Keratinocyte (primary cell): ENCODE data around the gene MAN1C1.

Source experiments
- CTCF ChIP-seq, 3 experiments: IDR thresholded peaks in 1 of 3; conservative IDR thresholded peaks in 1 of 3; optimal IDR thresholded peaks in 1 of 3; 2 replicates in 2 of 3; 3 replicates in 1 of 3; pipeline versions ENCODE3 to v1.5.1; 2011; ENCODE audit warnings: low read length in 3 of 3, mild to moderate bottlenecking in 3 of 3, moderate library complexity in 2 of 3, control low read depth in 1 of 3, inconsistent platforms in 1 of 3; ENCODE audit not compliant: insufficient read depth in 2 of 3; ENCODE audit errors: extremely low read depth in 1 of 3
- EZH2 ChIP-seq: IDR thresholded peaks from one replicate; pipeline ENCODE4 v1.6.1; 2012; ENCODE audit warnings: inconsistent platforms, mild to moderate bottlenecking, low read length, moderate library complexity

GRCh38 chr1:25779894-25780293 lies 163.3 kb downstream of the MAN1C1 start:
- no peak for TF ChIP-seq EZH2
- TF ChIP-seq CTCF (optimal IDR thresholded peaks at IDR 0.05 in 1 of 3, IDR thresholded peaks at IDR 0.05 in 1 of 3, conservative IDR thresholded peaks at IDR 0.05 in 1 of 3; ENCODE audit: extremely low read depth in 1 of 3, insufficient read depth in 2 of 3, low read length in 3 of 3), result no peak
